Activated CD8-positive, alpha-beta memory T cell treated with anti-CD3 and anti-CD28 coated beads, Interleukin-2, amount 50 U/mL, for 24 hours (primary cell): Measurements from ENCODE around the gene BCKDHA.
"Not testable (repeated sequence)": the region's sequence is repeated elsewhere in the genome, so short reads cannot be mapped to it uniquely, and the experiment has no call there.

Experiments used
- DNase-seq: peaks from one replicate; pipeline ENCODE4 v3.0.0-alpha.2; 2020; ENCODE audit errors: extremely low read depth

The BCKDHA gene

DNA sequence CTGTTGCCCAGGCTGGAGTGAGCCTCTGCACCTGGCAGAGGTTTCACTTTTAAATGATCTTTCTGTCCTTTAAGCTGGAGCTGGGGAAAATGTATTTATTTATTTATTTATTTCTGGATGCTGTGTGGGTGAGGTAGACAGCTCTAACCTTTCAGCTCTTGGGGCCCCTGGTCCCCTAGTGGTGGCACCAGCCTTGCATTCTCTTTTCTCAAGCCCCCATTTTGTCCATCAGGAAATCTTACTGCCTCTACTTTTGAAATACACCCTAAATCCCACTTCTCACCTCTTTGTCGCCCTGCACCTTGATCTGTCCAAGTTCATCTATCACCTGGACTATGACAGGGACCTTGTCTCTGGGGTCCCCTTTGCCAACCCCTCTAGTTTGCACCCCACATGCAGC lies 31.5 kb upstream of the BCKDHA start:
- no peak for DNase-seq

- no peak for DNase-seq
Measured at GRCh38 chr19:41367848-41368301, 29.7 kb upstream of the BCKDHA start.

DNA sequence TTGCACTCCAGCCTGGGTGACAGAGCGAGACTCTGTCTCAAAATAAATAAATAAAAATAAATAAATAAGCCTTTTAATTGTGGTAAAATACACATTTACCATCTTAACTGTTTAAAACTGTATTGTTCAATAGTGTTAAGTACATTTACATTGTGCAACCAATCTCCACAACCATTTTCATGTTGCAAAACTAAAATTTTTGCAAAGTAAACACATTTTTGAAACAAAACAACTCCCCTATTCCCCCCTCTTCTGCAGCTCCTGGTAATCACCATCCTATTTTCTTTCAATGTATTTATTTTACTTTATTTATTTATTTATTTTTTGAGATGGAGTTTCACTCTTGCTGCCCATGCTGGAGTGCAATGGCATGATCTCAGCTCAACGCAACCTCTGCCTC lies 27.8 kb upstream of the BCKDHA start:
- no peak for DNase-seq

DNA sequence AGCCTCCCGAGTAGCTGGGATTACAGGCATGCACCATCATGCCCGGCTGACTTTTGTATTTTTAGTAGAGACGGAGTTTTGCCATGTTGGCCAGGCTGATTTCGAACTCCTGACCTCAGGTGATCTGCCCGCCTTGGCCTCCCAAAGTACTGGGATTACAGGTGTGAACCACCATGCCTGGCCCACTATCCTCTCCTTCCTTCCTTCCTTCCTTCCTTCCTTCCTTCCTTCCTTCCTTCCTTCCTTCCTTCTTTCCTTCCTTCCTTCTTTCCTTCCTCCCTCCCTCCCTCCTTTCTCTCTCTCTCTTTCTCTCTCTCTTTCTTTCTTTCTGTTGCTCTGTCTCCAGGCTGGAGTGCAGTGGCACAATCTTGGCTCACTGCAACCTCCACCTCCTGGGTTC lies 26.5 kb upstream of the BCKDHA start:
- DNase-seq, result not testable (repeated sequence)

DNA sequence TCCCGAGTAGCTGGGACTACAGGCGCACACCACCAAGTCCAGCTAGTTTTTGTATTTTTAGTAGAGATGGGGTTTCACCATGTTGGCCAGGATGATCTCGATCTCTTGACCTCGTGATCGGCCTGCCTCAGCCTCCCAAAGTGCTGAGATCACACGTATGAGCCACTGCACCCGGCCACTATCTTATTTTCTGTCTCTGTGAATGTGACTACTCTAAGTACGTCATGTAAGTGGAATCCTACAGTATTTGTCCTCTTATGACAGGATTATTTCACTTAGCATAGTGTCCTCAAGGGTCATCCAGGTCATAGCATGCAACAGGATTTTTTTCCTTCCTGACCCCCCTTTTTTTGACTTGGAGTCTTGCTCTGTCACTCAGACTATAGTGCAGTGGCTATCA lies 26.1 kb upstream of the BCKDHA start:
- no peak for DNase-seq

DNA sequence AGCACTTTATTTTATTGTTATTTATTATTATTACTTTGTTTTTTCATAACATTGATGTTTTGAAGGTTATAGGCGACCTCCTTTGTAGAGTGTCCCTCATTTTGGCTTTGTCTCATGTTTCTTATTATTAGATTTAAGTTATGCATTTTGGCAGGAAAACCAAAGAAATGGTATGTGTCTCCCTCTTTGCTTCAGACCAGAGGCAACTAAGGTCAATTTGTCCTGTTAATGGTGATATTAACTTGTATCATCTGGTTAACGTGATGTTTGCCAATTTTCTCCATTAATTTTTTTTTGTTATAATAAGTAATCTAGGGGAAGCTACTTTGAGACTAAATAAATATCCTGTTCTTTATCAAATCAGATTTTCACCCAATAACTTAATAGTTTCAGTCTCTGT lies 25.1 kb upstream of the BCKDHA start:
- no peak for DNase-seq

DNA sequence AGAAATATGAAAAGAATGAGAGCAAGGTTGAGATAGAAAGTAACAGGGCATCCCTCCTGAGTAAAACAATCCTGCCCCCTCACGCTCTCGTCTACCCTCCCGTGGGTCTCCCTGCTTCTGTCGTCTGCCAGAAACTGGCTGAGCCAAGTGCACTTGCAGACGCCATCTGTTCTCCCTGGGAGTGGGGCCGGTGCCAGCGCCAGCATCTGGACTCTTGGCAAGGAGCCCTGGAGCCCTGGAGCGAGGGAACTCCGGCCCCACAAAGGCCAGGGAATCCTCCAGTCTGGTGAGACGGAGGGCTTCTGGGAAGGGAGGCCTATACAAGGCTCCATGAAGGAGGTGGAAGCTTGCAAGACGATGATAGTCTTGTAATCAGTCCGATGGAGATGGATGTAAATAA lies 23.6 kb upstream of the BCKDHA start:
- no peak for DNase-seq

DNA sequence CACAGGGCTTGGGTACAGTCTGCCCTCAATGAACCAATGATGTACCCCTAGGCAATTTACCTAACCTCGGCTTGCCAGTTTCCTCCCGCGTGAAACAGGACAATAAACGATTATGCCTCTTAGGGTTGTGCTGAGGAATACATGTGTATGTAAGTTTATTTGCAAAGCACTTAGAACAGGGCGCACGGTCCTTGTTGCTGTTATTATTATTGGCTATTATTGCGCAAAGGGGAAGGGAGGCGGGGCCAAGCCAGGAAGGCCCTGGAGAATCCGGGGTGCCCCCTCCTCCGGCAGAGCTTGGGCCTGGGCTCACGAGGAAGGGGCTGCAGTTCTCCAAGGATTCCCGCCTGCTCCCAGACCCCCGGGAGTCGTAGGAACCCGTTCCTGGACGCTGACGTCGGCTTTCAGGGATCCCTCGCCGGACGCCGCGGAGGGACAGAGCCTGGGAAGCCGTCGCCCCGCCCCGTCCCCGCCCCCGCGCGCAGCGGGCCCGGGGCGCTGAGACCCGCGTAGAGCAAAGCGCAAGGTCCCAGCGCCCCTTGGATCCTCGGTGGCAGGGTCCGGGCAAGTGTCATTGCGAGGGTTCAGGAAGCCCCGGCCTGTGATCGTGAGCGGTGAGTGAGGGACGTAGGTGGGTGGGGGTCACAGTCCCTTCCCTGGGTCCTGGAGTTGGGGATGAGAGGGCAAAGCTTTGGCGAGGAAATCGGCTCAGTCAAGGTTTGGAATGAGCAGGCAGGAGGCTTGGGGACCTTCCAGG lies 21.2 kb upstream of the BCKDHA start, which contains the start of gene TMEM91:
Gene TMEM91 (plus strand): TSS at position 293 of the 757 bp plus-strand sequence. CDS start 1,777 bp downstream, outside the sequence.
- no peak for DNase-seq

- DNase-seq, result no peak
Measured at GRCh38 chr19:41376998-41377365, 20.6 kb upstream of the BCKDHA start.

DNA sequence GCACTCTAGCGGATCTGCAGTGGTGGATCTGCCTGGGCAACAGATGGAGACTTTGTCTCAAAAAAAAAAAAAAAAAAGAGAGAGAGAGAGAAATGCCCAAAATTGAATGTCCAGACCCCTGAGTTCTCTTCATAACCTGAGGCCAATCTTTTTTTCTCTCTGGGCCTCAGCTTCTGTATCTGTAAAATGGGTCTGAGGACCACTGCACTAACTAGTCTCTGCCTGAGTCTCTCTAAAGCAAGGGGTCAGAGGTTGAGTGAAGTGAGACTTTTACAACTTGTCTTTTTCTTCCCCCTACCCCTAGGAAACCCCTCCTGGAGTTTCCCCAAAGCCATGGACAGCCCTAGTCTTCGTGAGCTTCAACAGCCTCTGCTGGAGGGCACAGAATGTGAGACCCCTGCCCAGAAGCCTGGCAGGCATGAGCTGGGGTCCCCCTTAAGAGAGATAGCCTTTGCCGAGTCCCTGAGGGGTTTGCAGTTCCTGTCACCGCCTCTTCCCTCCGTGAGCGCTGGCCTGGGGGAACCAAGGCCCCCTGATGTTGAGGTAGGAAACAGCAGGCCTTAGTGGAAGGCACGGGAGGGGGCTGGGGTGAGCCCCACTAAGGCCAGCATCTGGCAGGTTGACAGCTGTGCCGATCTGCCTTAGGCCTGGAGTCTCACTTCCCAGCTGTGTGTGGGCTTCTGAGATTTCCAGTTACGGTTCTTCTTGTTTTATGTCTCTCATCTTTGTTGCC lies 19.5 kb upstream of the BCKDHA start:
- DNase-seq, result no peak

DNA sequence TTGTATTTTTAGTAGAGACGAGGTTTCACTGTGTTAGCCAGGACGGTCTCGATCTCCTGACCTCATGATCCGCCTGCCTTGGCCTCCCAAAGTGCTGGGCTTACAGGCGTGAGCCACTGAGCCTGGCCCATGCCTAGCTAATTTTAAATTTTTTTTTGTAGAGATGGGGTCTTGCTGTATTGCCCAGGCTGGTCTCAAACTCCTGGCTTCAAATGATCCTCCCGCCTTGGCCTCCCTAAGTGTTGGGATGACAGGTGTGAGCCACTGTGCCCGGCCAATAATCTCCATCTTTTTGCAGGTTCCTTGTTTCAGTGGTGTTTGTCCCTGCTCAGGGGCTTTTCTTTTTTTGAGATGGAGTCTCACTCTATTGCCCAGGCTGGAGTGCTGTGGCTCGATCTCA lies 16.1 kb upstream of the BCKDHA start:
- DNase-seq, result not testable (repeated sequence)

DNA sequence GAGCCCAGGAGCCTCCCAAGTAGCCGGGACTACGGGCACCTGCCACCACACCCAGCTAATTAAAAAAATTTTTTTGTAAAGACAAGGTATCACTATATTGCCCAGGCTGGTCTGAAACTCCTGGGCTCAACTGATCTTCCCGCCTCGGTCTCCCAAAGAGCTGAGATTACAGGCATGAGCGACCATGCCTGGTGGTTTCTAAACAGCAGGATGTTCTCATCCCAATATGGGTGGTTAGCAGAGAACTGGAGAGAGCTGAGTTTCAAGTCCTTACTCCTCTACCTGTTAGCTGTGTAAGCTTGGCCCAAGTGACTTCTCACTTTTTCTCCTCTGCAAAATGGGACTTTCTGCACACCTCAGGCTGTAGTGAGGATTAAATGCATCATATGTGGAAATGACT lies 13.3 kb upstream of the BCKDHA start:
- DNase-seq, result no peak

GRCh38 chr19:41386442-41386841 lies 11.2 kb upstream of the BCKDHA start:
- DNase-seq, result no peak

- DNase-seq, result no peak
Measured at GRCh38 chr19:41391618-41392017, 6.0 kb upstream of the BCKDHA start.

- no peak for DNase-seq
Measured at GRCh38 chr19:41392775-41393174, 4.8 kb upstream of the BCKDHA start.

- DNase-seq, result no peak
Measured at GRCh38 chr19:41395355-41395754, 2.3 kb upstream of the BCKDHA start.

- no peak for DNase-seq
Measured at GRCh38 chr19:41398050-41398418, 416 bp downstream of the BCKDHA start.

- no peak for DNase-seq
Measured at GRCh38 chr19:41398598-41398997, 980 bp downstream of the BCKDHA start.

GRCh38 chr19:41399091-41399490 lies 1.5 kb downstream of the BCKDHA start:
- no peak for DNase-seq

DNA sequence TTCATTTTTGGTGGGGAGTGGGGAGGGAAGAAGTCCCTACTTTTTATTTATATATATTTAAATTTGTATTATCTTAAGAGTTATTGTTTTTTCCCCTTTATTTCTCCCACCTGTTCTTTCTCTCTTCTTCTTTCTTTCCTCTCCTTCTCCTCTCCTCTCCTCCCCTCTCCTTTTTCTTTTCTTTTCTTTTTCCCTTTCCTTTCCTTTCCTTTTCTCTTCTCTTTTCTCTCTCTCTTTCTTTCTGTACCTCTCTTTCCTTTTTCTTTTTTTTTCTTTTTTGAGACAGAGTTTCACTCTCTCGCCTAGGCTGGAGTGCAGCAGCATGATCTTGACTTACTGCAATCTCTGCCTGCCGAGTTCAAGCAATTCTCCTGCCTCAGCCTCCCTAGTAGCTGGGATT lies 1.9 kb downstream of the BCKDHA start:
- no peak for DNase-seq

DNA sequence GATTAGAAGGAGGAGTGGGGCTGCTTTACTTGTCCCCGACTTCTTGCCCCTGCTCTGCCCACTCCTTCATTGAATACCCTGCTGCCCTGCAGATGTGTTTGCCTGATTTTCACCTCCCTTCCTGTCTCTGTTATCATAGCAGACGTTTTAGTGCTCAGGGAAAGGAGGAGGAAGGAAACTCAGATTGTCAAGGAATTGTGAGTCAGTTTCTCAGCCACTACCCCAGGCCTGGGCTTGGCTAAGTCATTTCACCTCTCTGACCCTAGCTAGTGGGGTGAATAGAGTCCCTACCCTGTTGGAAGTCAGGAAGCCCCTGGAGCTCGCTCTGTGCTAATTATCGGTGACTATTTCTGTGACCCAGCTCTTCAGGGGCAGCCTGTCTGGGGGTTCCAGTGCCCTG lies 3.9 kb downstream of the BCKDHA start:
- DNase-seq, result no peak

GRCh38 chr19:41402010-41402409 lies 4.4 kb downstream of the BCKDHA start:
- no peak for DNase-seq
